MM.1S (cell line): ENCODE results near the gene ZNF398.

Source experiments
- DNase-seq: peaks from one replicate; pipeline ENCODE4 v3.0.0-alpha.2; 2015
- H2AFZ ChIP-seq: fragments of 300-600 bp; sonication (generic); 2 replicates; pipeline ENCODE4 v1.6.0; 2016; ENCODE audit warnings: antibody characterized with exemption, low read length
- H3F3A ChIP-seq: fragments of 300-600 bp; sonication (generic); 2 replicates; pipeline ENCODE4 v1.6.1; 2016; ENCODE audit warnings: mild to moderate bottlenecking, antibody characterized with exemption, low read length, moderate library complexity, mixed read lengths; ENCODE audit not compliant: insufficient read depth
- H3K27ac ChIP-seq: fragments of 300-600 bp; sonication (generic); 2 replicates; pipeline ENCODE4 v1.5.1; 2016; ENCODE audit warnings: mild to moderate bottlenecking, low read length
- H3K27me3 ChIP-seq: fragments of 300-600 bp; sonication (generic); replicated peaks from 2 replicates; pipeline ENCODE4 v1.6.0; 2016; ENCODE audit warnings: low read length; ENCODE audit not compliant: insufficient read depth
- H3K36me3 ChIP-seq: fragments of 300-600 bp; sonication (generic); replicated peaks from 2 replicates; pipeline ENCODE4 v1.6.1; 2016; ENCODE audit warnings: mild to moderate bottlenecking, low read length, mixed read lengths; ENCODE audit not compliant: insufficient read depth
- H3K4me1 ChIP-seq: fragments of 300-600 bp; sonication (generic); 2 replicates; pipeline ENCODE4 v1.6.1; 2016; ENCODE audit warnings: low read length, mixed read lengths
- H3K4me2 ChIP-seq: fragments of 300-600 bp; sonication (generic); 2 replicates; pipeline ENCODE4 v1.6.0; 2016; ENCODE audit warnings: low read depth, low read length
- H3K4me3 ChIP-seq: fragments of 300-600 bp; sonication (generic); 2 replicates; pipeline ENCODE4 v1.5.1; 2016; ENCODE audit warnings: low read length, mixed read lengths
- H3K79me2 ChIP-seq: fragments of 300-600 bp; sonication (generic); 2 replicates; pipeline ENCODE4 v1.6.1; 2016; ENCODE audit warnings: mixed run types, low read length, mixed read lengths
- H3K9ac ChIP-seq: fragments of 300-600 bp; sonication (generic); 2 replicates; pipeline ENCODE4 v1.6.1; 2016; ENCODE audit warnings: low read length, mixed read lengths
- H3K9me2 ChIP-seq: fragments of 300-600 bp; sonication (generic); replicated peaks from 2 replicates; pipeline ENCODE4 v1.6.1; 2016; ENCODE audit warnings: mild to moderate bottlenecking, low read length, mixed read lengths; ENCODE audit not compliant: insufficient read depth
- H3K9me3 ChIP-seq: fragments of 300-600 bp; sonication (generic); replicated peaks from 2 replicates; pipeline ENCODE4 v1.6.1; 2016; ENCODE audit warnings: mild to moderate bottlenecking, low read length, mixed read lengths; ENCODE audit not compliant: insufficient read depth
- H4K20me1 ChIP-seq: fragments of 300-600 bp; sonication (generic); 2 replicates; pipeline ENCODE4 v1.6.1; 2016; ENCODE audit warnings: mild to moderate bottlenecking, low read length, moderate library complexity, mixed read lengths; ENCODE audit not compliant: insufficient read depth
- EZH2 ChIP-seq: fragments of 300-600 bp; sonication (generic); optimal IDR thresholded peaks from 2 replicates; pipeline ENCODE3; 2017; ENCODE audit warnings: low read depth, mild to moderate bottlenecking, antibody characterized with exemption, low read length, mixed read lengths
- EZH2phosphoT487 ChIP-seq: fragments of 300-600 bp; sonication (generic); IDR thresholded peaks from 2 replicates; pipeline ENCODE4 v1.6.1; 2018; ENCODE audit warnings: antibody characterized with exemption, low read length
- TF ChIP-seq, protein P1 (sequence below): fragments of 300-600 bp; sonication (generic); IDR thresholded peaks from 2 replicates; pipeline ENCODE4 v1.5.1; 2016; ENCODE audit warnings: antibody characterized with exemption, low read length, mixed read lengths

ZNF398 gene

DNA sequence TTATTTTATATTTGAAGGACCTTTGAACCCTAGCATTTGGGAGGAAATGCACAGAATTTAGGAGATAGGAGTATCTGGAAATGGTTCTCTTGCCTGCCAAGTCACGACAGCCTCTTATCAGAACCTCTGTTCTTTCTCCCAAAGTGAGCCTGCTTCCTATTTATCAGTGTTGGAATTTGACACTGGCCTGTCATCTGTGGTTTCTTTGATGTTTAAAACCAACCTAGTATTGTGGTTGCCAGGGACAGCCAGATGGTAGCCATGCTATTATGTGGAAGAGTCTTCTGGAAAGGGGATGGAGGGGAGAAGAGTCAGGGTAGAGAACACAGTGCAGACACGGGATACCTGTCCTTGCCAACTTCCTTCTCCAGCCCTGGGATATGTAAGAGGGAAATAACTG is 69.1 kb downstream of the ZNF398 start:
- H4K20me1 ChIP-seq = no peaks in the 10 kb centered on the region
- H3K9ac ChIP-seq = no peak overlapping the region
- no peak overlapping the region for H3K4me2 ChIP-seq
- H3K9me2 ChIP-seq = no peaks in the 10 kb centered on the region
- no peaks in the 10 kb centered on the region for H3F3A ChIP-seq
- peaks cover 8% of the 10 kb centered on the region; the same call in 1 of the 2 replicates for H3K36me3 ChIP-seq
- 0 out of 2 replicates have a peak, but pooled peaks cover 8% of the 10 kb centered on the region for H3K79me2 ChIP-seq
- no peaks in the 10 kb centered on the region for H3K4me1 ChIP-seq
- H2AFZ ChIP-seq = no peak overlapping the region
- H3K27me3 ChIP-seq = no peaks in the 10 kb centered on the region
- no peaks in the 10 kb centered on the region for H3K9me3 ChIP-seq
- TF ChIP-seq EZH2phosphoT487 = no peak
- TF ChIP-seq, protein P1, sequence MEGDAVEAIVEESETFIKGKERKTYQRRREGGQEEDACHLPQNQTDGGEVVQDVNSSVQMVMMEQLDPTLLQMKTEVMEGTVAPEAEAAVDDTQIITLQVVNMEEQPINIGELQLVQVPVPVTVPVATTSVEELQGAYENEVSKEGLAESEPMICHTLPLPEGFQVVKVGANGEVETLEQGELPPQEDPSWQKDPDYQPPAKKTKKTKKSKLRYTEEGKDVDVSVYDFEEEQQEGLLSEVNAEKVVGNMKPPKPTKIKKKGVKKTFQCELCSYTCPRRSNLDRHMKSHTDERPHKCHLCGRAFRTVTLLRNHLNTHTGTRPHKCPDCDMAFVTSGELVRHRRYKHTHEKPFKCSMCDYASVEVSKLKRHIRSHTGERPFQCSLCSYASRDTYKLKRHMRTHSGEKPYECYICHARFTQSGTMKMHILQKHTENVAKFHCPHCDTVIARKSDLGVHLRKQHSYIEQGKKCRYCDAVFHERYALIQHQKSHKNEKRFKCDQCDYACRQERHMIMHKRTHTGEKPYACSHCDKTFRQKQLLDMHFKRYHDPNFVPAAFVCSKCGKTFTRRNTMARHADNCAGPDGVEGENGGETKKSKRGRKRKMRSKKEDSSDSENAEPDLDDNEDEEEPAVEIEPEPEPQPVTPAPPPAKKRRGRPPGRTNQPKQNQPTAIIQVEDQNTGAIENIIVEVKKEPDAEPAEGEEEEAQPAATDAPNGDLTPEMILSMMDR = no peak
- TF ChIP-seq EZH2 = no peak
- H3K27ac ChIP-seq = no peak overlapping the region
- no peak overlapping the region for H3K4me3 ChIP-seq
- no peak for DNase-seq

DNA sequence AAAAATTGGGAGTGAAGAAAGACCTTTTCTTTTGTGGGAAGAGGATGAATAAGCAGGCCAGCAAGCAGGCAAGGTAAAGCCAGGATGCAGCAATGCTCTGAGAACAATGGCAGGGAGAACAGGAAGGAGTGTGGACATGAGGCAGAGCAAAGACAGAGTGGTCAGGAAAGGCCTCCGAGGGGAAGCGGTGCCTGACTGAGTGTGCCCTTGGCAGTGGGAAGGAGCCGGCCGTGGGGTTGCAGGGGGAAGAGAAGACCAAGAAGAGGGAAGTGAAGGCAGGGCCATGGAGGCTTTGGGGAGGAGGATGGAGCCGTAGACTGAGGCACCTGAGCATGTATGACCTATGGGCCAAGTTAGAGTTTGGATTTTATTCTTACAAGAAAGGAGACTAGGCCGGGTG is 70.3 kb downstream of the ZNF398 start:
- Histone ChIP-seq H3K9me3 (no peaks in the 10 kb centered on the region), H3F3A (no peaks in the 10 kb centered on the region), H3K27ac (no peak overlapping the region), H2AFZ (no peak overlapping the region), H3K9me2 (no peaks in the 10 kb centered on the region), H3K79me2 (0 out of 2 replicates have a peak, but pooled peaks cover 8% of the 10 kb centered on the region), H3K4me2 (no peak overlapping the region), H3K36me3 (peaks cover 8% of the 10 kb centered on the region; the same call in 1 of the 2 replicates), H3K27me3 (no peaks in the 10 kb centered on the region), H3K9ac (no peak overlapping the region), H4K20me1 (no peaks in the 10 kb centered on the region), H3K4me3 (no peak overlapping the region), H3K4me1 (no peaks in the 10 kb centered on the region)
- TF ChIP-seq EZH2 = no peak
- TF ChIP-seq, protein P1 = no peak
- no peak for TF ChIP-seq EZH2phosphoT487
- DNase-seq = no peak

DNA sequence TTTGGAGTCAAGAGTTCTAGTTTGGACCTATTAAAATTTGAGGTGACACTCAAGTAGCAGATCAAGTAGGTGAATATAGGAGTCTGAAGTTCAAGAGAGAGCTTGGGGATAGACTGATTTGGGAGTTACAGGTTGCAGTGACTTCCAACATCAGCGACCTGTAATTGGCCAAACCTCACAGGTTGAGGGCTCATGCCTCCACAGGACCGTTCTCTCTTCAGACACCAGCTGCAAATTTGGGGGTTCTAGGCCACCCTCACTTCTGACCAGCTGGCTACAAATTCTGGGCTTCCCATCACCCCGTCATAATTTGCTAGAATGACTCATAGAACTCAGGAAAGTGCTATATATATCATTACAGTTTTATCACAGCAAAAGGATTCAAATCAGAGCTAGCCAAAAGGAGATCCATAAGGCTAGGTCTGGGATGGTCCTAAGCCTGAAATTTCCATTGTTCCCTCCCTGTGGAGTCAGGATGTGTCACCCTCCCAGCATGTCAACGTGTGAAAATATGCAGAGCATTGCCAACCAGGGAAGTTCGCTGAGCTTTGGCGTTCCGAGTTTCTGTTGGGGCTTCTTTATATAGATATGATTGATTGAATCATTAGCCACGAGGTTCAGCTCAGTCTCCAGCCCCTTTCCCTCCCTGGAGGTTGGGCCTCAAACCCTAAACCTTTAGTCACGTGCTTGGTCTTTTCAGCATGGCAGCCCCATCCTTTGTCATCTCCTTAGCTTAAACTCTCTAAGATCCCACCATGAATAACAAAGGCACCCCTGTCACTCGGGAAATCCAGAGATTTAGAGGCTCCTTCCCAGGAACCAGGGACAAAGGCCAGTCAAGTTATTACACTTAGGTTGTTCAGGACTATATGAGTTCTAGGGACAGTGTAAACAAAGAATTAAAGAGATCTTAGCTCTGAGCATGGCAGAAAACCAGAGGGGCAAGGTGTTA is 71.5 kb downstream of the ZNF398 start:
- Histone ChIP-seq H3K36me3 (peaks cover 5% of the 10 kb centered on the region; the same call in 1 of the 2 replicates), H4K20me1 (no peaks in the 10 kb centered on the region)

More for the DNA sequence above, 71.5 kb downstream of the ZNF398 start:
- H3K9me3 ChIP-seq = no peaks in the 10 kb centered on the region
- no peak overlapping the region for H3K27ac ChIP-seq
- H3F3A ChIP-seq = no peaks in the 10 kb centered on the region
- H3K9me2 ChIP-seq = no peaks in the 10 kb centered on the region
- H3K9ac ChIP-seq = no peak overlapping the region
- H3K4me2 ChIP-seq = no peak overlapping the region
- DNase-seq = no peak
- no peaks in the 10 kb centered on the region for H3K4me1 ChIP-seq
- no peak overlapping the region for H2AFZ ChIP-seq
- TF ChIP-seq, protein P1 = no peak
- TF ChIP-seq EZH2 = no peak
- no peak for TF ChIP-seq EZH2phosphoT487
- H3K27me3 ChIP-seq = no peaks in the 10 kb centered on the region
- H3K4me3 ChIP-seq = no peak overlapping the region
- 0 out of 2 replicates have a peak, but pooled peaks cover 8% of the 10 kb centered on the region for H3K79me2 ChIP-seq
